GM19324 (cell line): ENCODE results near the gene ZFPM1.

Experiments used
- ATAC-seq: cut with Tn5 transposase; IDR thresholded peaks from one replicate; pipeline ENCODE4 v1.9.1; 2021; ENCODE audit warnings: mild to moderate bottlenecking, moderate library complexity; ENCODE audit not compliant: unreplicated experiment, low FRiP score

Gene ZFPM1

GRCh38 chr16:88553739-88554138, 100.7 kb downstream of the ZFPM1 start:
- no peak for ATAC-seq

GRCh38 chr16:88554711-88555264, 101.7 kb downstream of the ZFPM1 start:
- ATAC-seq = no peak

- no peak for ATAC-seq
Measured at GRCh38 chr16:88556294-88556988, 103.4 kb downstream of the ZFPM1 start.

DNA sequence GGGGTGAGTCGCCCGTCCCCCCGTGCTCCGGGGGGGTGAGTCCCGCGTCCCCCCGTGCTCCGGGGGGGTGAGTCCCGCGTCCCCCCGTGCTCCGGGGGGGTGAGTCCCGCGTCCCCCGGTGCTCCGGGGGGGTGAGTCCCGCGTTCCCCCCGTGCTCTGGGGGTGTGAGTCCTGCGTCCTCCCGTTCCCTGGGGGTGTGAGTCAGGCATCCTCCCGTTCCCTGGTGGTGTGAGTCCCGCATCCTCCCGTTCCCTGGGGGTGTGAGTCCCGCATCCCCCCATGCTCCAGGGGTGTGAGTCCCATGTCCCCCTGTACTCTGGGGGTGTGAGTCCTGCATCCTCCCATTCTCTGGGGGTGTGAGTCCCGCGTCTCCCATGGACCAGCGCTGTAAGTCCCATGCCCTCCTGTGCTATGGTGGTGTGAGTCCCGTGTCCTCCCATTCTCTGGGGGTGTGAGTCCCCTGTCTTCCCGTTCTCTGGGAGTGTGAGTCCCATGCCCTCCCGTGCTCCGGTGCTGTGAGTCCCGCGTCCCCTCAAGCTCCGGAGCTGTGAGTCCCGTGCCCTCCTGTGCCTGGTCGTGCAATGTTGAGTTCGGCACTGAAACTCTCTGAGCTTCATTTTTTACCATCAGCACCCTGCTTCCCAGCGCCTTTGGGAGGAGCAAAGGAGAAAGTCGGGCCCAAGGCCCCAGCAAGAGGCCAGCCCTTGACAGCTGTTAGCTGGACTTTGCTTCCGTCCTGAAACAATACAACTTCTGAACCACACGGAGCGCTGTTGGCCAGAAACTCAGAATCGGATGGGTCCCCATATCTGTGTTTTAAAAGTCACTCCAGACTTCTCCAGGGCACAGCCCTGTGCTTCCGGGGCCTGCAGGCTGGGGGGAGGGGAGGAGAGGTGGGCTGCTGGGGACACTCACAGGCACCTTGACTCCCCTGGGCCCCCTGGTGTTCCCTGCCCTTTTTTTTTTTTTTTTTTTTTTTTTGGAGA, 105.7 kb downstream of the ZFPM1 start:
- no peak for ATAC-seq

DNA sequence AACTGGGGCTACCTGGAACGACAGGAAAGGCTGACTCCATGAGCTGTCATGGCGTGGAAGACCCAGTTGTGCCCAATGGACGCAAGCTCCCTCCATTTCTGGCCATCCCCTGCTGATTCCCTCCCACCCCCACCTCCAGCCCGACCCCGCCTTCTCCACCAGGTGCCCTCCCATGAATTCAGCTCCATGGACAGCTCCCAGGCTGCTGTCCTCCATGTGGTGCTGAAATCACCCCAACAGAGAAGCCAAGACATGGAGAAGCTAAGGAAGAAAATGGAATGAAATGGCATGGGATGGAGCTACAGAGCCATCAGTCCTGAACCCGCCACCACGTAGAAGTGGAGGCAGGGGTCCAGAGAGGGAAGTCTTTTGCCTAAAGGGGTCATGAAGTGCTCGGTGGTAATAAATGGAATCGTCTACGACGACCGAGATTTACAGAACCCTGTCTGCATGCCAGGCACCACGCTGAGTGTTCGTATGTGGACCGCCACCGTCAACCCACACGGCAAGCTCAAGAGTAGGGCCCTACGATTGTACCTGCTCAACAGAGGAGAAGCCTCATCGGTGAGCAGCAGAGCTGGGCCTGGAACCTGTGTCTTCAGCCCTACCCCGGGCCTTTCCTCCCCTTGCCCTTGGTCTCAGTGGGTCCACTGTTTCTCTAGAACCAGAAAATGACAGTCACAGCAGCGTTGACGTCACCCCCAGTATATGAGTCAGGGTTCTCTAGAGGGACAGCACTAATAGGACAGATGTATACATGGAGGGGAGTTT, 107.8 kb downstream of the ZFPM1 start:
- ATAC-seq = no peak

DNA sequence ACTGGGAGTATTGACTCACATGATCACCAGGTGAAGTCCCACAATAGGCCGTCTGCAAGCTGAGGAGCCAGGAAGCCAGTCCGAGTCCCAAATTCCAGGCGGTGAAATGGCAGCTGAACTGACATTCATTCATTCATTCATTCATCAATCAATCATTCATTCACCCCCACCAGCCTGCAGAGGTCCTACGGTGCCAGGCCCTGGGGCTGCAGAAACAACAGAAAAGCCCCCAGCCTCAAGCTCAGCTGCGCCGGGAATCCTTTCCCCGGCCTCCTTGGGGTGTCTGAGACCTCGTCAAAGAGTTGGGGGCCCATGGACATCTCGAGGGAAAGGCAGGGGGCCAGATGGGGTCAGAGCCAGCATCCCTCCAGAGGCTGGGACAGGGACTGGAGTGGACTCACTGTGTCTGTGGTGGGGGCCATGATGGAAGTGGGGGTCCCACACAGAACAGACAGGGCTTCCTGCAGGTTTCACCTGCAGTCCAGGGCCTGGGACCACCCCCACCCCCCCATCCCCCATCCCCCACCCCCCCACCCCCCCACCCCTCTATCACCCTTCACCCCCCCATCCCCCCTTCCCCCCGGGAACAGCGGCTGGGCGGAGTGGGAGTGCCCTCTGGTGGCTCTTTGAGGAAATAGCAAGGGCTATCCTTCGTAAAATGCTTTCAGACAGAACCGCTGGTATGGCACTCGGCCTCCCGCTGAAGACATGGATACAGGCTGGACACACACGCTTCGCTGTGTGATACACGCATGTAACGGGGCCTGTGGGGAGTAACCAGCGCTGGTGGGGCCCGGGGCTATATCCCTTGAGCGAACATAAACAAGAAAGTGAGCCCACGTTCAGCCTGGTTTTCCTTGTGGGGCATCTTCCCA, 108.6 kb downstream of the ZFPM1 start:
- no peak for ATAC-seq

DNA sequence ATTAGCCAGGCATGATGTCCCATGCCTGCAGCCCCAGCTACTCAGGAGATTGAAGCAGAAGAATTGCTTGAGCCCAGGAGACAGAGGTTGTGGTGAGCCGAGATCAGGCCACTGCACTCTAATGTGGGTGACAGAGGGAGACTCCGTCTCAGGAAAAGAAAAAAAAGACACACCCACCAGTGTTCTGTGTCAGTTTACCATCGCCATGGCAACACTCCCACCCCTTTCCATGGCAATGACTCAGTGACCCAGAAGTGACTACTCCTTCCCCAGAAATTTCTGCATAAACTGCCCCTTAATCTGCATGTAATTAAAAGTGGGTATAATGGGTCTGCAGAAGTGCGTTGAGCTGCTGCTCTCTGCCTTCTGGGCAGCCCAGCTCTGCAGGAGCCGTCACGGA, 113.1 kb downstream of the ZFPM1 start:
- no peak for ATAC-seq

DNA sequence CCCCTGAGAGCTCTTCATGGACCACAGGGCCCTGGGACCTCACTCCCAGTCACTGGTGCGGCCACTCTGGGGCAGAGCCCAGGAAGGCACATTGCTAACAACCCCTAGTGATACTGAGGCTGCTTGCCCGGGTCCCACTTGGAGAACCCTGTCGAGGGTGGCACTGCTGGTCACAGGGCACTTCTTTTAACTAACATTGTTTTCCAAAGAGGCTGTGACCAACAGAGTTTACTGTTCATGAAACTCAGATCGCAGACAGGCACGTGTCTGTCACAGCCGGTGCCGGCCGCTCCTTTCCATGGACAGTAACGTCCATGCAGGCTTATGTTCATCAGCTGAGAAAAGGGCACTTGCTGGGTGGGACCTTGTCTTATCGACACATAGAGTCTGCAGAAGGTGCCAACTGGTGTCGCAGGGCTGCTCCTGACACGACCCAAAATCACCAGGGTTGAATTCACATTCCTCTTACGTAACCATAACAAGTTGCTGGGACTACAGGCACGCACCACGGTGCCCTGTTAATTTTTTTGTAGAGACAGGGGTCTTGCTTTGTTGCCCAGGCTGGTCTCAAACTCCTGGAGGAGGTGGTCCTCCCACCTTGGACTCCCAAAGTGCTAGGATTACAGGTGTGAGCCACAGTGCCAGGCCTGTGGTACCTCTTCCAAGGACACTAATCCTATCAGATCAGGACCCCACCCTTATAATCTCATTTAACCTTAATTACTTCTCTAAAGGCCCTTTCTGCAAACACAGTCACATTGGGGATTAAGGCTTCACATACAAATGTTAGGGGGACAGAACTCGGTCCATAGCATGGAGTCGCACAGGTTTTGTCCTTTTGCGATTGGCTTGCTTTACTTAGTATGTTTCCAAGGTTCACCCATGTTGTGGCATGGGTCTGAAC, 115.9 kb downstream of the ZFPM1 start:
- ATAC-seq = no peak

DNA sequence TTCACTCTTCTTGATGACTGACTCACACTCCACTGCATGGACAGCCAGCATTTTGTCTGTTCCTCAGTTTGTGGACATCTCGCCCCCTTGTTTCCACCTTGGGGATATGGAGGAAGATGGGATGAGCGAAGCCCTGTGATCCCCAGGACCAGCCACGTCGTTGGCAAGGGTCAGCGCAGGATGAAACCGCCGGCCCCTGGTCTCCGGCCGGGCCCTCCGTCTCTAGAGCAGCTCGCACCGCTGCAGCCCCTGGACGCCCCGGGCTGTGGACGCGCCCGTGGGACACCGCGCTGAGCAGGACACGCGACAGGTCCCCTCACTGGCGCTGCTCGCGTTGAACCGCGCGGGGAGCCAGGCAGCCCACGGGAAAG, 116.5 kb downstream of the ZFPM1 start:
- no peak for ATAC-seq

DNA sequence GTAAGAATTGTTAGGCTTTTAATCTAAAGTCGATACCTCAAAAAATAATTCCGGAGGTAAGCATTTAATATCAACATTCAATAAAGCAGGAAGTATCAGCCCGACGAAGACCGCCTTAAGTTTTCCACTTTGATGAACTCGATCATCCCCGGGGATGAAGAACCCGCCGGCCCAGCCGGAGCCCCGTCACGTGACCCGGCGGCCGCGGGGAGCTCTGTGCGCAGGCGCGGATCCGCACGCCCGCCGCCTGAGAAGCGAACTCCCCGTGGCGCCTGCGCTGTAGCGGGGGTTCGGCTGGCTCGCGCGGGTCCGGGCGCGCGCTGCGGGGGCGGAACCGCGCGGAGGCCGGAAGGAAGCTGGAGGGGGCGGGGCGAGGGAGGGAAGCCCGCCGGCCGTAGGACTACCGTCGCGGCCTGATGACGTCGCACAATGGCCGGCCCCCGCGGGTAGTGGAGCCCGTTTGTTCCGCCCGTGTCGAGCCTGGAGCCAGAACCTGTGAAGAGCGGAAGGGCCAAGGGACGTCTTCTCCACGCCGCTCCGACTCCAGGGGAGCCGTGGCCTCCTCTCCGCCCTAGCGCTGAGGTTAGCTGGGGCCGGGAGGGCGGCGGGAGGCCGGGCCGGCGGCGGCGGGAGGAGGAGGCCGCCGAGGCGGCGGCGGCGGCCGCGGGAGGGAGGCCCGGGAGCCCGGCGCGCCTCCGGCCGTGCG, 117.1 kb downstream of the ZFPM1 start, which contains the start of gene ZC3H18:
Gene ZC3H18 (plus strand): TSS at position 419 of the 706 bp plus-strand sequence. CDS start 6,721 bp downstream, outside the sequence.
- ATAC-seq = peak; percentile 88

DNA sequence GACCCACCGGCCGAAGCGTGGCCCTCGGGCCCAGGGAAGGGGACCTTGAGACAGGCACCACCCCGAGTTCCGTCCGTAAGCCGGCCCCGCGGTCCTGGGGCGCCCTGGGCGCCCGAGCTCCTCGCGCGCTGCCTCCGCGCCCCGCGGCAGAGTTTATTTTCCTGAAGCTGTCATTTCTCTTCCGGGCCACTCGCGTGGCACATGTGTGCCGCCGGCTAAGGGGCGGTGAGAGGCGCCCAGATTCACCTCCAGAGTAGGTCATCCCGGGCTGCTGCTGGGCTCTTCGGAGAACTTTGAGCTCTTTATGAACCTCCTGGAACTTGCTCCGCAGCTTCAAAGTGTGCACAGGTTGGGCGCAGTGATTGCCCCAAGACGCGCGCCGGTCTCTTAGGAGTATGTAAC, 117.6 kb downstream of the ZFPM1 start:
- no peak for ATAC-seq

DNA sequence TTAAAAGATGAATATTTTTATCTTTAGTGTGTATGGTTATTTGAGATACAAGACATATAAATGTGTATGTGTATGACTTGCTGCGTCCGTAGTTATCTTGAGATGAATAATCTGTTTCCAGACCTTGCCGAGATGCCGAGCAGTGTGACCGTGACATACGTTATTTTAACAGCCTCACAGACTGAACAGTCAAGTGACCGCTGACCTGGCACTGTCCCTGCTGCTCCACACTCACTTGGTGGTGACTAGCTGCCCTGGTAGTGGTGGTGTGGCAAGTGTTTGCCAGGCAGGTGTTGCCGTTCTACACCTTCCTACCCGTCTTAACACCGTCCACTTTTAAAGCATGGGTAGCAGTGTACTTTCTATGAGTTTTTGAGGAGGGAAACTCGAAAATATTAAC, 122.2 kb downstream of the ZFPM1 start:
- no peak for ATAC-seq

DNA sequence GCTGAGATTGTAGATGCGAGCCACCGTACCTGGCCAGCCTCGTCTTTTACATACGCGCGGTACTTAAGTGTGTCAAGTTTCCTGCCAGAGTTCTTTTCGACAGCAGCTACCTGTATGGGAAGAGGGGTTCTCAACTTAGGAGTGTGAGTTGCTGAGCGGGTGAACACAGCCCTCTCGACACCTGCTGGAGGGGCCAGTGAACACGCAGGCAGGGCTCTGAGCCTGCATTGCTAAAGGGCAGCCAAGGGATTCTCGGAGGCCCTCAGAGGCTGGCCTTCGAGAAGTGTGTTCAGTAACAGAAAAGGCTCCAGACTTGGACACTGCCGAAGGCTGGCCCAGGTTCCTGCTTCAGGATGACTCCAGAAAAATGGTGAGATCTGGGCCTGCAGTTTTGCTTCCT, 123.2 kb downstream of the ZFPM1 start:
- ATAC-seq = no peak

DNA sequence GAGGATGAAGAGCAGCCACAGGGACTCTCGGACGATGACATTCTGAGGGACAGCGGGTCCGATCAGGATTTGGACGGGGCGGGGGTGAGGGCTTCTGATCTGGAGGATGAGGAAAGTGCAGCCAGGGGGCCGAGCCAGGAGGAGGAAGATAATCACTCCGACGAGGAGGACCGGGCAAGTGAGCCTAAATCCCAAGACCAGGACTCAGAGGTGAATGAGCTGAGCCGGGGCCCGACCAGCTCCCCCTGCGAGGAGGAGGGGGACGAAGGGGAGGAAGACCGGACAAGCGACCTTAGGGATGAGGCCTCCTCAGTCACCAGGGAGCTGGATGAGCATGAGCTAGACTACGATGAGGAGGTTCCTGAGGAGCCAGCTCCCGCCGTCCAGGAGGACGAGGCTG, 124.1 kb downstream of the ZFPM1 start:
- no peak for ATAC-seq

DNA sequence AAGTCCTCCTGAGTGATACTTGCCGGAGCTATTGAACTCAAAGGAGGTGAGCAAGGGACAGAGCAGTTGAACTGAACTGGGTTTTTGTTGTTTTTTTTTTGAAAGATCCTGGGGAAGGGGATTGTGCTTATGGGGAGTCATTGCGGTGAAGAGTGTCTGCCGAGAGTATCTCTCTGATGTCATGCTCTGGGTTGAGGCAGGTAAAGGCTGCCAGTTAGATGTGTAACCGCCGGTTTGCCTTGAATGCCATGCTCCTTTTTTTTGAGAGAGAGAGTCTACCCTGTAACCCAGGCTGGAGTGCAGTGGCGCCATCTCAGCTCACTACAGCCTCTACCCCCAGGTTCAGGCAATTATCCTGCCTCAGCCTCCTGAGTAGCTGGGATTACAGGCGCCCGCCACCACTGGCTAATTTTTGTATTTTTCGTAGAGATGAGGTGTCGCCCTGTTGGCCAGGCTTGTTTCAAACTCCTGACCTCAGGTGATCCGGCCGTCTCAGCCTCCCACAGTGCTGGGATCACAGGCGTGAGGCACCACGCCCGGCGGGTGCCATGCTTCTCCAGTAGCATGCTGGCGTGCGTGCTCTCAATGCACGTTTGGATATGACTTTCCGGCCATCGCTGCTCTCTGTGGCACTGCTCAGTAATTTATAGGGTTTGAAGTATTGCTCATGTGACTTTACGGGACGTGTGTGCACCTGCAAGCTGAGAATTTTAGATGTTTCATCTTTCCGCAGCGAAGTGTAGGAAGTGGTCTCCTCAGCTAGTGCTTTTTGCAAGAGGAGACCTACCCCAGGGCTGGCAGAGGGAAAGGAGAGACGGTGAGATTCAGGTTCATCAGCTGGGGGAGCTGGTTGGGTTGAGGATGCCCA, 125.6 kb downstream of the ZFPM1 start:
- no peak for ATAC-seq

DNA sequence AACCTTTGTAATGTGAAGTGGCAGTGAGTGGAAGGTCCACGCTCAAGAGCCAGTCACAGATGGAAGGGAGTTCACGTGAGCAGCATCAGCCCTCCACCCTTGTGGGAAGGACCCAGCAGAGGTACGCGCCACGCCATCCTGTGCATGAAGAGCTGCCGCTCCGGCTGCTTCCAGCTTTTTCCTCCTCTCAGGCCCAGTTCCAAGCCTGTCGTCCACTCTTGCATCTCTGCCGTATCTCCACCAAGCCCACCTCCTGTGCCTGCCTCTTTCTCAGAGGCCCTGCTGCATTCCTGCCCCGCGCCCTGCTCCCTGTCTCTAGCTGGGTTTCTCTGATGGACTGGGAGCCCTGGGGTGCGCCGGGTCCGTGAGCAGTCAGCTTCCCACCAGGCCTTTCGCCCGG, 127.3 kb downstream of the ZFPM1 start:
- no peak for ATAC-seq

DNA sequence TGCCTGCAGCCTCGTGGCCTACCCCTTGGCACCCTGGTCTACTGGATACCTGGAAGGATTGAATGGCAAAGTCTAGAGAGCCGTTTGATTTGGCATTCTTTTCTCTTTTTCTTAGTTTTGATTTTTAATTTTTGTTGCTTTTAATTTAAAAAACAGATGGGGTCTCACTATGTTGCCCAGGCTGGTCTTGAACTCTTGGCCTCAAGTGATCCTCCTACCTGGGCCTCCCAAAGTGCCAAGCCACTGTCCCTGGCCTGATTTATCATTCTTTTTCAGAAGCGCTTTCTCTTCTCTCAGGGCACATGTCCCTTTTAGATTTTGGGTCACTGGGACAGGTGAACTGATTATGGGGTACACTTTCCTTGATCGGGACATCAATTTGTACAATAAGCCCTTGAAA, 128.0 kb downstream of the ZFPM1 start:
- no peak for ATAC-seq
